Heart left ventricle (tissue), 13 donors: ENCODE data around the gene VEGFB.

Experiments used
- CTCF ChIP-seq, 12 donors: fragments of 200-600 bp; sonication (generic) in 4 of 12; IDR thresholded peaks; one replicate each; pipeline versions ENCODE4 v1.5.0 to v1.8.0; 2018 to 2022; ENCODE audit warnings: antibody characterized with exemption in 12 of 12, mild to moderate bottlenecking in 5 of 12
- POLR2A ChIP-seq, 2 donors: fragments of 450-650 bp; IDR thresholded peaks; one replicate each; pipeline ENCODE4 v1.6.1; 2017; ENCODE audit warnings: antibody characterized with exemption in 2 of 2, mild to moderate bottlenecking in 2 of 2, moderate library complexity in 2 of 2
- donor health status: ischemic (EF 13 %, LVEDD 7.1; RV severe dilation, severe dysfunction).
- donor health status: DM: no; HTN: yes; CAD: no.
- donor health status: DM: no; HTN: no; CAD: no.
- donor health status: ischemic (EF 25% LVEDD 6.9; RV normal size, moderate dysfunction).
- donor health status: ischemic (EF 25% LVEDD 5.7; RV mildly dilated, moderate dysfunction).
- donor health status: ischemic (EF 35%, LVEDD 5.7; RV mildly dilated, moderate dysfunction).
- donor health status: nonischemic (EF 11% LVEDD 7.7; RV severe dilation, severe dysfunction).
- donor health status: DM: yes; HTN: yes; CAD: no.
- donor health status: PGD.
- donor health status: ischemic (EF 29% LVEDD 5.4; RV normal size, mild dysfunction).
- donor health status: nonischemic (EF 23%, LVEDD 6.1; RV moderate dilation, normal function).

- TF ChIP-seq CTCF (IDR thresholded peaks at IDR 0.05) (no peak), POLR2A (IDR thresholded peaks at IDR 0.05) (no peak)
Observed at GRCh38 chr11:64264371-64264852, 30.0 kb downstream of the VEGFB start.
